Progenitor cell of endocrine pancreas (in vitro differentiated cells): Measurements from ENCODE around the gene CSGALNACT2. TPM values are rescaled to one million over a fixed set of nuclear protein-coding genes. Genes with fewer than 3 reads are reported as not detected.

Experiments used
- DNase-seq: peaks from one replicate; pipeline ENCODE4 v3.0.0; 2021; ENCODE audit warnings: low spot score; ENCODE audit not compliant: unreplicated experiment
- H3K27ac Mint-ChIP-seq: 2 replicates; pipeline ENCODE4 v1.8.0; 2021; ENCODE audit warnings: mild to moderate bottlenecking, moderate library complexity, mixed read lengths
- H3K27me3 Mint-ChIP-seq: 2 replicates; pipeline ENCODE4 v1.8.0; 2021; ENCODE audit warnings: mixed read lengths
- H3K36me3 Mint-ChIP-seq: 2 replicates; pipeline ENCODE4 v1.8.0; 2022; ENCODE audit warnings: mixed read lengths; ENCODE audit not compliant: insufficient read depth
- H3K4me1 Mint-ChIP-seq: 2 replicates; pipeline ENCODE4 v1.8.0; 2021; ENCODE audit warnings: low read depth, mixed read lengths
- H3K4me3 Mint-ChIP-seq: 2 replicates; pipeline ENCODE4 v1.8.0; 2021; ENCODE audit warnings: low read depth, mild to moderate bottlenecking, moderate library complexity, mixed read lengths
- H3K9me3 Mint-ChIP-seq: 2 replicates; pipeline ENCODE4 v1.8.0; 2021; ENCODE audit warnings: low read depth, mixed read lengths
- total RNA-seq: library from RNA; stranded (reverse); gene quantifications from 2 replicates; pipeline ENCODE4 v1.2.1, GENCODE V29; 2021
- TF ChIP-seq, protein P1 (sequence below): fragments of 200-600 bp; sonication (generic); IDR thresholded peaks from one replicate; pipeline ENCODE4 v1.5.0; 2021; ENCODE audit warnings: antibody characterized with exemption, mild to moderate bottlenecking; ENCODE audit not compliant: unreplicated experiment

The CSGALNACT2 gene
- total RNA-seq, 1 donor from 2014 or later: 8.9 TPM

DNA sequence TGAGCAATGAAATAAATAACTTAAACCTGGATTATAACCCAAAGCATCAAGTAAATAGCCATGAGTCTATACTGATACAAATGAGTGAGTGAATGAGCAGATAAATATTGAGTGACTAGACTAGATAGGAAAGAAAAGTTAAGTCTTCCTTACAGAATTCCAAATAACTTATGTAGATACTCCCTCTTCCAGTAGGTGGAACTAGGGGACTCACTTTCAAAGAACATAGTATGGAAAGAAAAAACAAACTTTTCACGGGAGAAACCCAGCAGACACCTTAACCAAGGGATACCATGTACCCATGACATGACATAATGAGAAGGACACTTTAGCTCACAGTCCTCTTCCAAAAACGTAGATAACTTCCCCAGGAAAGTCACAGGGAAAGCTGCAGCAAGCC is 32.2 kb downstream of the CSGALNACT2 start:
- no peak for DNase-seq
- H3K9me3 Mint-ChIP-seq: no peaks in the 10 kb centered on the region
- no peak overlapping the region for H3K4me3 Mint-ChIP-seq
- H3K27me3 Mint-ChIP-seq: no peaks in the 10 kb centered on the region
- H3K27ac Mint-ChIP-seq: no peak overlapping the region
- H3K36me3 Mint-ChIP-seq: peaks cover 5% of the 10 kb centered on the region
- peaks cover 6% of the 10 kb centered on the region for H3K4me1 Mint-ChIP-seq
- TF ChIP-seq, protein P1, sequence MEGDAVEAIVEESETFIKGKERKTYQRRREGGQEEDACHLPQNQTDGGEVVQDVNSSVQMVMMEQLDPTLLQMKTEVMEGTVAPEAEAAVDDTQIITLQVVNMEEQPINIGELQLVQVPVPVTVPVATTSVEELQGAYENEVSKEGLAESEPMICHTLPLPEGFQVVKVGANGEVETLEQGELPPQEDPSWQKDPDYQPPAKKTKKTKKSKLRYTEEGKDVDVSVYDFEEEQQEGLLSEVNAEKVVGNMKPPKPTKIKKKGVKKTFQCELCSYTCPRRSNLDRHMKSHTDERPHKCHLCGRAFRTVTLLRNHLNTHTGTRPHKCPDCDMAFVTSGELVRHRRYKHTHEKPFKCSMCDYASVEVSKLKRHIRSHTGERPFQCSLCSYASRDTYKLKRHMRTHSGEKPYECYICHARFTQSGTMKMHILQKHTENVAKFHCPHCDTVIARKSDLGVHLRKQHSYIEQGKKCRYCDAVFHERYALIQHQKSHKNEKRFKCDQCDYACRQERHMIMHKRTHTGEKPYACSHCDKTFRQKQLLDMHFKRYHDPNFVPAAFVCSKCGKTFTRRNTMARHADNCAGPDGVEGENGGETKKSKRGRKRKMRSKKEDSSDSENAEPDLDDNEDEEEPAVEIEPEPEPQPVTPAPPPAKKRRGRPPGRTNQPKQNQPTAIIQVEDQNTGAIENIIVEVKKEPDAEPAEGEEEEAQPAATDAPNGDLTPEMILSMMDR: no peak

DNA sequence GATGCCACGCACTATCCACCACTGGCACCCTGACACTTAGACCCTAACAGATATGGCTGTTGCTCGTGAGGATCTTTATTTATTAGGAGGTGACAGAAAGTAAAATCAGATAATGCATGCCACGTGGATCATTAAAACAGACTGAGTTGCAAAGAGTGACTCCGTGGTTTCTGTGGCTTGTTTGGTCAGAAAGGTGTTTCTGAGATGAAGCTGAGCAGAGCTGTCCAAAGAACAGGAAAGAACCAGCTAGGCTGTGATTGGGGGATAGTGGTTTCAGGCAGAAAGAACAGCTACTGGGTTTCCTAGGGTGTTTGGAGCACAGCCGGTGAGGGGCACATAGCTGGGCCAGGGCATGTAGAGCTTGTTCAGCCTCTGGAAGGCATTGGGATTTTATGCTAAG is 34.4 kb downstream of the CSGALNACT2 start:
- Mint-ChIP-seq H3K36me3 (peaks cover 11% of the 10 kb centered on the region), H3K27ac (peak overlapping the region; percentile 58), H3K9me3 (no peaks in the 10 kb centered on the region), H3K27me3 (no peaks in the 10 kb centered on the region), H3K4me3 (no peak overlapping the region), H3K4me1 (peaks cover 6% of the 10 kb centered on the region)
- TF ChIP-seq, protein P1: no peak
- no peak for DNase-seq

DNA sequence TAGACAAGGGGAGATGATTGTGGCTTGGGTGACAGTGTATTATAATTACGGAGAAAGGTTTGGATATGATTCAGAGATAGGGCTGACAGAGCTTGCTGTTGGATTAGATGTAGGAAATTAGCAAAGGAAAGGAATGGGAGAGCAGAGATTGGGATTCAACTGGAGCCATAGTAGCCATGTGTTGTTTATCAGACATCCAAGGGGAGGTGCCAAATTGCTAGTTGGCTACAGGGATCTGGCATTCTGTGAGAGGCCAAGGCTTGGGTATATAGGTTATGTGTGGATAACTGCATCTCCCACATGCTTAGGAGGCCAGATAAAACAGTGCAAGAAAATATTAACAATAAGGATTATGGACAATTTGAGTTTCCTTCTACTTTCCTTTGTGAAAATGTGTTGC is 34.9 kb downstream of the CSGALNACT2 start:
- no peak overlapping the region for H3K4me3 Mint-ChIP-seq
- no peaks in the 10 kb centered on the region for H3K27me3 Mint-ChIP-seq
- TF ChIP-seq, protein P1: no peak
- peaks cover 6% of the 10 kb centered on the region for H3K4me1 Mint-ChIP-seq
- H3K27ac Mint-ChIP-seq: no peak overlapping the region
- peaks cover 15% of the 10 kb centered on the region for H3K36me3 Mint-ChIP-seq
- H3K9me3 Mint-ChIP-seq: no peaks in the 10 kb centered on the region
- DNase-seq: no peak

DNA sequence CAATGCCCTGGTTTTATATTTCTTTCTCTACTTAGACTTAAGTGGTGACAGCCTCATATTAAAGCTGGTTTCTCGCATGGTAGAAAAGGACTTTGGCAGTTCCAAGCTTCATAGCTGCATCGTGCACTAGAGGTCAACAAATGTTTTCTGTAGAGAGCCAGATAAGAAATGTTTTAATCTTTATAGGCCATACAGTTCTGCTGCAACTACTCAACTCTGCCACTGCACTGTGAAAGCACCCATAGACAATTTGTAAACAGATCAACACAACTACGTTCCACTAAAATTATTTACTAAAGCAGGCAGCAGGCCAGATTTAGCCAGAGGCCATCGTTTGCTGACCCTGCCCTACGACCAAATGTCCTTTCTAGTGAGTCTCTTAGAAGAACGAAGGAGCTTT is 36.7 kb downstream of the CSGALNACT2 start:
- H3K4me1 Mint-ChIP-seq: no peaks in the 10 kb centered on the region
- H3K27ac Mint-ChIP-seq: no peak overlapping the region
- peaks cover 17% of the 10 kb centered on the region for H3K36me3 Mint-ChIP-seq
- TF ChIP-seq, protein P1: no peak
- no peak for DNase-seq
- no peaks in the 10 kb centered on the region for H3K27me3 Mint-ChIP-seq
- H3K4me3 Mint-ChIP-seq: no peak overlapping the region
- peaks cover 3% of the 10 kb centered on the region for H3K9me3 Mint-ChIP-seq

DNA sequence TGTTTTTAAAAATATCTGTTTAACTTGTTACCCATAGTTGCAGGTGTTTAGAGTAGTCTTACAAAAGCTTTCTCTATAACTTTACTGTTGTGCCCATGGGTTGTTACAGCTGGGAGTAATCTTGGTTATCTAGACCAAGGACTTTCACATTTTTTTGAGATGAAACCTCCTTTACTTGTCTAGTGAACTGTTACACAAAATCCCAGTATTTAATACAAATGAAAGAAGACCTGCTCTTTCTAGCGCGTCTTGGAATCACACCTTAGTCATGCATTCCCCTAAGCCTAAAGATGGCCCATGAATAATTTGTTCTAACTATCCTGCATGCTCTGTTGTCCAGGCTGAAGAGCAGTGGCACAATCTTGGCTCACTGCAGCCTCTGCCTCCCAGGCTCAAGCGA is 38.0 kb downstream of the CSGALNACT2 start:
- Mint-ChIP-seq H3K9me3 (peaks cover 3% of the 10 kb centered on the region), H3K27ac (no peak overlapping the region), H3K27me3 (no peaks in the 10 kb centered on the region), H3K36me3 (peaks cover 19% of the 10 kb centered on the region), H3K4me3 (no peak overlapping the region), H3K4me1 (no peaks in the 10 kb centered on the region)
- DNase-seq: no peak
- TF ChIP-seq, protein P1: no peak
